OCI-LY3 (cell line): ENCODE results near the gene WDR3.
A peak's percentile ranks its signal among the peaks of the same experiment; 100 is the strongest.

ENCODE experiments used
- H2AFZ ChIP-seq: fragments of 200-600, 300-600 bp; shearing (Covaris generic); 2 replicates; pipeline ENCODE4 v1.6.0; 2014; ENCODE audit warnings: antibody characterized with exemption, low read depth, low read length
- H3K27ac ChIP-seq: fragments of 200-600, 300-600 bp; sonication (generic); 2 replicates; pipeline ENCODE4 v1.5.1; 2014; ENCODE audit warnings: mild to moderate bottlenecking, low read length, moderate library complexity, mixed read lengths
- H3K27me3 ChIP-seq: fragments of 200-600, 300-600 bp; sonication (generic); 2 replicates; pipeline ENCODE4 v1.6.1; 2014; ENCODE audit warnings: low read depth, low read length, mixed read lengths
- H3K36me3 ChIP-seq: fragments of 200-600, 300-600 bp; sonication (generic); replicated peaks from 2 replicates; pipeline ENCODE3; 2014; ENCODE audit warnings: low read depth, low read length, mixed read lengths
- H3K4me1 ChIP-seq: fragments of 300-600, 200-600 bp; sonication (generic); 2 replicates; pipeline ENCODE4 v1.6.1; 2014; ENCODE audit warnings: low read length, mixed read lengths
- H3K4me2 ChIP-seq: fragments of 200-600, 300-600 bp; sonication (generic); 2 replicates; pipeline ENCODE4 v1.6.1; 2014; ENCODE audit warnings: low read length, mixed read lengths
- H3K4me3 ChIP-seq: fragments of 300-600, 200-600 bp; sonication (generic); 2 replicates; pipeline ENCODE4 v1.5.1; 2014; ENCODE audit warnings: antibody characterized with exemption, mild to moderate bottlenecking, low read length, moderate library complexity
- H3K79me2 ChIP-seq: fragments of 300-600, 200-600 bp; shearing (Covaris generic); 2 replicates; pipeline ENCODE4 v1.6.1; 2014; ENCODE audit warnings: mild to moderate bottlenecking, low read length, mixed read lengths
- H3K9ac ChIP-seq: fragments of 300-600, 200-600 bp; shearing (Covaris generic); 2 replicates; pipeline ENCODE4 v1.6.0; 2014; ENCODE audit warnings: mild to moderate bottlenecking, low read length, moderate library complexity
- H3K9me3 ChIP-seq: fragments of 200-600, 300-600 bp; shearing (Covaris generic); 2 replicates; pipeline ENCODE4 v1.6.1; 2014; ENCODE audit warnings: low read length, mixed read lengths; ENCODE audit not compliant: insufficient read depth
- H4K20me1 ChIP-seq: fragments of 200-600, 300-600 bp; sonication (generic); 2 replicates; pipeline ENCODE4 v1.6.1; 2016; ENCODE audit warnings: low read length, mixed read lengths; ENCODE audit not compliant: insufficient read depth
- CTCF ChIP-seq: fragments of 200-600, 300-600 bp; sonication (generic); IDR thresholded peaks from 2 replicates; pipeline ENCODE4 v1.5.1; 2014; ENCODE audit warnings: antibody characterized with exemption, low read length, low read depth
- EZH2phosphoT487 ChIP-seq: fragments of 200-600 bp; shearing (Covaris generic); IDR thresholded peaks from 2 replicates; pipeline ENCODE4 v1.6.1; 2018; ENCODE audit warnings: antibody characterized with exemption, mixed run types, low read depth

The WDR3 gene

GRCh38 chr1:117892512-117892911, 37.0 kb upstream of the WDR3 start:
- Histone ChIP-seq H3K27me3 (no peaks in the 10 kb centered on the region), H3K9ac (no peak overlapping the region), H4K20me1 (no peaks in the 10 kb centered on the region; the same call in 1 of the 2 replicates), H3K4me3 (no peak overlapping the region), H2AFZ (no peak overlapping the region), H3K79me2 (no peaks in the 10 kb centered on the region), H3K27ac (no peak overlapping the region), H3K36me3 (peaks cover 4% of the 10 kb centered on the region), H3K4me1 (no peaks in the 10 kb centered on the region), H3K4me2 (no peak overlapping the region), H3K9me3 (no peaks in the 10 kb centered on the region)
- TF ChIP-seq EZH2phosphoT487, result no peak
- no peak for TF ChIP-seq CTCF

- H3K36me3 ChIP-seq, result peaks cover 4% of the 10 kb centered on the region
- no peak overlapping the region for H2AFZ ChIP-seq
- TF ChIP-seq EZH2phosphoT487, result no peak
- no peak for TF ChIP-seq CTCF
- no peak overlapping the region for H3K9ac ChIP-seq
- H3K27me3 ChIP-seq, result no peaks in the 10 kb centered on the region
- no peak overlapping the region for H3K4me2 ChIP-seq
- no peaks in the 10 kb centered on the region for H3K4me1 ChIP-seq
- no peaks in the 10 kb centered on the region; the same call in 1 of the 2 replicates for H4K20me1 ChIP-seq
- no peak overlapping the region for H3K27ac ChIP-seq
- no peaks in the 10 kb centered on the region for H3K79me2 ChIP-seq
- no peaks in the 10 kb centered on the region for H3K9me3 ChIP-seq
- no peak overlapping the region for H3K4me3 ChIP-seq
Measured at GRCh38 chr1:117894078-117894477, 35.5 kb upstream of the WDR3 start.

GRCh38 chr1:117895482-117896114, 33.9 kb upstream of the WDR3 start:
- Histone ChIP-seq H3K9ac (no peak overlapping the region), H3K27ac (no peak overlapping the region), H3K4me2 (no peak overlapping the region), H3K27me3 (no peaks in the 10 kb centered on the region), H3K4me3 (no peak overlapping the region), H2AFZ (no peak overlapping the region), H4K20me1 (no peaks in the 10 kb centered on the region; the same call in 1 of the 2 replicates), H3K36me3 (peaks cover 4% of the 10 kb centered on the region), H3K79me2 (no peaks in the 10 kb centered on the region), H3K4me1 (no peaks in the 10 kb centered on the region), H3K9me3 (no peaks in the 10 kb centered on the region)
- TF ChIP-seq CTCF, result peak; percentile 72
- TF ChIP-seq EZH2phosphoT487, result no peak

DNA sequence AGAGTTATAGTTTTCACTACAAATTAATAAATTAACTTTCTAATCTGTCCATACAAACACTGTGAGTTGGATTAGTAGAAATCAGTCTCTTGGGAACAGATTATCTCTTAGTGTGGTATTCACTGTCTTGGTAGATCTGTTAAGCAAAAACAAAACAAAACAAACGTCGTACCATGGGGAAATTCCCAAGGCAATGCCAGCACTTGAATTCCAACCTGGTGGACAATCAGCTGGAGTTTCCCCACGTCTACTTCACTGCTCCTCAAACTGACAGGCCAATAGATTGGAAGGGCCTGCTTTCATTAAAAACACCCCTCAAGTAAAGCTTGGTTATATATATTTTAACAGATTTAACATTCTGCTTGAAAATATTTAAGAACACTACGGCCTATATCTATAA, 32.0 kb upstream of the WDR3 start:
- H3K36me3 ChIP-seq, result peaks cover 4% of the 10 kb centered on the region
- no peak overlapping the region for H3K4me2 ChIP-seq

More for the DNA sequence above, 32.0 kb upstream of the WDR3 start:
- no peak for TF ChIP-seq CTCF
- no peak for TF ChIP-seq EZH2phosphoT487
- Histone ChIP-seq H3K9me3 (no peaks in the 10 kb centered on the region), H3K27me3 (no peaks in the 10 kb centered on the region), H3K9ac (no peak overlapping the region), H3K4me3 (no peak overlapping the region), H3K27ac (no peak overlapping the region), H3K4me1 (no peaks in the 10 kb centered on the region), H2AFZ (no peak overlapping the region), H4K20me1 (no peaks in the 10 kb centered on the region; the same call in 1 of the 2 replicates), H3K79me2 (no peaks in the 10 kb centered on the region)
